Cardiac muscle cell (in vitro differentiated cells and primary cell): ENCODE data around the gene GNB5. TPM values are rescaled to one million over a fixed set of nuclear protein-coding genes. Genes with fewer than 3 reads are reported as not detected.

ENCODE experiments used
- DNase-seq, 2 donors: peaks; one replicate each; pipeline versions ENCODE4 v3.0.0 to v3.0.0-alpha.2; 2010 to 2017; ENCODE audit warnings: low read depth in 1 of 2, low spot score in 1 of 2
- H3K27ac ChIP-seq: fragments of 200-600 bp; sonication (generic); 2 replicates; pipeline ENCODE4 v1.5.1; 2016
- H3K27me3 ChIP-seq: fragments of 200-600 bp; sonication (generic); 2 replicates; pipeline ENCODE4 v1.6.0; 2016; ENCODE audit warnings: control low read depth
- H3K36me3 ChIP-seq: fragments of 200-600 bp; sonication (generic); 2 replicates; pipeline ENCODE4 v1.5.1; 2016; ENCODE audit warnings: control low read depth
- H3K4me1 ChIP-seq: fragments of 200-600 bp; sonication (generic); 2 replicates; pipeline ENCODE4 v1.8.1; 2017; ENCODE audit warnings: low read depth, mild to moderate bottlenecking, mixed run types
- H3K4me3 ChIP-seq: fragments of 200-600 bp; sonication (generic); 2 replicates; pipeline ENCODE4 v1.5.1; 2016; ENCODE audit warnings: mild to moderate bottlenecking
- H3K9me3 ChIP-seq: fragments of 200-600 bp; sonication (generic); 2 replicates; pipeline ENCODE4 v1.5.1; 2017; ENCODE audit warnings: low read depth, mild to moderate bottlenecking, control low read depth
- polyA plus RNA-seq: library from polyadenylated mRNA; unstranded; fragments of >200 nt; fragmentation: Nextera tagmentation; extraction: Ambion mirVana; gene quantifications from 2 replicates; pipeline ENCODE4 v1.2.1, GENCODE V29; 2016
- total RNA-seq: library from RNA; depleted of rRNA; stranded (reverse); fragments of >200 nt; gene quantifications from 2 replicates; pipeline ENCODE4 v1.2.3, GENCODE V29; 2016
- TF ChIP-seq, protein P1 (sequence below): IDR thresholded peaks from 2 replicates; pipeline ENCODE4 v1.5.1; 2012; ENCODE audit warnings: low read depth, mild to moderate bottlenecking, low read length

The GNB5 gene
- total and polyA plus RNA-seq, 2 experiments from 2014 or later: 31.2 to 50.2 TPM

GRCh38 chr15:52137432-52138357 lies 53.5 kb downstream of the GNB5 start:
- TF ChIP-seq, protein P1, sequence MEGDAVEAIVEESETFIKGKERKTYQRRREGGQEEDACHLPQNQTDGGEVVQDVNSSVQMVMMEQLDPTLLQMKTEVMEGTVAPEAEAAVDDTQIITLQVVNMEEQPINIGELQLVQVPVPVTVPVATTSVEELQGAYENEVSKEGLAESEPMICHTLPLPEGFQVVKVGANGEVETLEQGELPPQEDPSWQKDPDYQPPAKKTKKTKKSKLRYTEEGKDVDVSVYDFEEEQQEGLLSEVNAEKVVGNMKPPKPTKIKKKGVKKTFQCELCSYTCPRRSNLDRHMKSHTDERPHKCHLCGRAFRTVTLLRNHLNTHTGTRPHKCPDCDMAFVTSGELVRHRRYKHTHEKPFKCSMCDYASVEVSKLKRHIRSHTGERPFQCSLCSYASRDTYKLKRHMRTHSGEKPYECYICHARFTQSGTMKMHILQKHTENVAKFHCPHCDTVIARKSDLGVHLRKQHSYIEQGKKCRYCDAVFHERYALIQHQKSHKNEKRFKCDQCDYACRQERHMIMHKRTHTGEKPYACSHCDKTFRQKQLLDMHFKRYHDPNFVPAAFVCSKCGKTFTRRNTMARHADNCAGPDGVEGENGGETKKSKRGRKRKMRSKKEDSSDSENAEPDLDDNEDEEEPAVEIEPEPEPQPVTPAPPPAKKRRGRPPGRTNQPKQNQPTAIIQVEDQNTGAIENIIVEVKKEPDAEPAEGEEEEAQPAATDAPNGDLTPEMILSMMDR: no peak
- no peaks in the 10 kb centered on the region for H3K9me3 ChIP-seq
- H3K4me1 ChIP-seq: no peaks in the 10 kb centered on the region
- DNase-seq: no peak
- H3K36me3 ChIP-seq: no peaks in the 10 kb centered on the region
- H3K4me3 ChIP-seq: no peak overlapping the region
- H3K27me3 ChIP-seq: no peaks in the 10 kb centered on the region
- H3K27ac ChIP-seq: no peak overlapping the region

DNA sequence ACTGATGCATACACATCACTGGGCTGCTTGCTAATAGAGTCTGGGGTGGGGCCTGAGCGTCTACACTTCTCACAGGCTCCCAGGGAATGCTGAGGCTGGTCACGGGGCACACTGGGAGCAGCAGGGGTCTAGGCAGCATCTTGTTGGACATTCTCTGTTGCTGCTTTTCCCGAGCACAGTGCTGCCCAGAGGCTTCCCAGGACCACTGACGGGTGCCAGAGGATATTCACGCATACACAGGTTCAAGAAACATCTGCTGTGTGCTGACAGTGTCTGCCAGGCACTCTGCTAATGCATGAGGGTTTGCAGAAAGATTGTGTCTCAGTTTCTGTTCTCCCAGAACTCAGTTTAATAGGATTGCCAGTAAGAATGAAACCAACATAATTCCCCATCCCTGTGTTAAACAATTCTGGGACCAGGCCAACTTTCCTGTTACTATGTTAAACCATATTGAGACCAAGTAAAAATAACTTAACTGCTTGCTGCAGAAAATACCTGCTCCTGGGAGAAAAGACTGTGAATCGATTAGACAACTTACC lies 54.7 kb downstream of the GNB5 start:
- Histone ChIP-seq H3K27me3 (no peaks in the 10 kb centered on the region), H3K27ac (no peak overlapping the region), H3K4me1 (no peaks in the 10 kb centered on the region), H3K4me3 (no peak overlapping the region), H3K36me3 (no peaks in the 10 kb centered on the region), H3K9me3 (no peaks in the 10 kb centered on the region)
- no peak for DNase-seq
- TF ChIP-seq, protein P1: no peak

- Histone ChIP-seq H3K27me3 (no peaks in the 10 kb centered on the region), H3K27ac (no peak overlapping the region), H3K36me3 (no peaks in the 10 kb centered on the region), H3K4me1 (no peaks in the 10 kb centered on the region), H3K9me3 (no peaks in the 10 kb centered on the region), H3K4me3 (no peak overlapping the region)
- TF ChIP-seq, protein P1: no peak
- no peak for DNase-seq
Observed at GRCh38 chr15:52134502-52135144, 56.6 kb downstream of the GNB5 start.

- TF ChIP-seq, protein P1: no peak
- Histone ChIP-seq H3K4me3 (no peak overlapping the region), H3K27ac (no peak overlapping the region), H3K36me3 (no peaks in the 10 kb centered on the region), H3K4me1 (no peaks in the 10 kb centered on the region), H3K27me3 (no peaks in the 10 kb centered on the region), H3K9me3 (no peaks in the 10 kb centered on the region)
- no peak for DNase-seq
Observed at GRCh38 chr15:52133510-52134220, 57.5 kb downstream of the GNB5 start.

DNA sequence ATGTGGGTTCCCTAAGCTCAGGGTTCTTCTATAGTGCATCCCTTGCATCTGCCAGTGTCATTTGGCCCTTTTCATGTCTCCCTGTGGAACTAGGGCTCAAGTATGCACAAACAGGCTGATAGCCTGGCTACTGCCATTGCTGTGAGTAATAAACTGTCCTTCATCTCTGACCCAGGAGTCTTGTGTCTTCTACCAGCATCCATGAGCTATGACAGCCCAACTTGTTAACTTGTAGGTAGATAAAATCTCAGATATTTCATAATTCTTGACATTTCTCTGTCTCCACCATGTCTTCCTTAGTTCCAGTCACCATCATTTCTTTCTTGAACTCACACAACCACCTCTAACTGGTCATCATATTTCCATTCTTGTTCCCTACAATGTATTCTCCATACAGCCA lies 59.1 kb downstream of the GNB5 start:
- H3K36me3 ChIP-seq: no peaks in the 10 kb centered on the region
- H3K4me1 ChIP-seq: no peaks in the 10 kb centered on the region
- H3K27ac ChIP-seq: no peak overlapping the region
- no peak for DNase-seq
- no peak overlapping the region for H3K4me3 ChIP-seq
- no peaks in the 10 kb centered on the region for H3K27me3 ChIP-seq
- TF ChIP-seq, protein P1: no peak
- H3K9me3 ChIP-seq: no peaks in the 10 kb centered on the region
